PC-3 (cell line): ENCODE data around the gene PGA5. TPM values are rescaled to one million over a fixed set of nuclear protein-coding genes. Genes with fewer than 3 reads are reported as not detected.
A peak's percentile ranks its signal among the peaks of the same experiment; 100 is the strongest.

Experiments
- ATAC-seq: fragments of 200-7000 bp; cut with Tn5 transposase; 2 replicates; pipeline ENCODE4 v1.9.1; 2020; ENCODE audit warnings: mild to moderate bottlenecking, moderate library complexity
- BruUV-seq: library from RNA; stranded (reverse); fragments of 400-500 nt; replicated peaks from 2 replicates; lab custom pipeline; 2021; lab: Mats Ljungman, UMichigan
- CTCF ChIA-PET: fragments of 300-600 bp; sonication (Branson Sonifier 250); formaldehyde crosslinking; loops from one replicate; lab custom pipeline; 2022; ENCODE audit warnings: antibody characterized with exemption; lab: Charles Lee
- POLR2A ChIA-PET: fragments of 300-600 bp; sonication (Branson Sonifier 250); formaldehyde crosslinking; loops from one replicate; lab custom pipeline; 2022; ENCODE audit warnings: antibody characterized with exemption; ENCODE audit not compliant: unreplicated experiment; lab: Charles Lee
- DNase-seq: peaks from one replicate; pipeline ENCODE4 v3.0.0-alpha.2; 2015
- H2AFZ ChIP-seq: fragments of 300-600 bp; sonication (generic); 2 replicates; pipeline ENCODE4 v1.6.0; 2016; ENCODE audit warnings: antibody characterized with exemption, low read length
- H3F3A ChIP-seq: fragments of 300-600 bp; sonication (generic); one replicate; pipeline ENCODE4 v1.6.0; 2017; ENCODE audit warnings: antibody characterized with exemption, low read length, control low read depth, mild to moderate bottlenecking; ENCODE audit not compliant: unreplicated experiment
- H3K27ac ChIP-seq: fragments of 300-600 bp; sonication (generic); 2 replicates; pipeline ENCODE4 v1.5.1; 2016; ENCODE audit warnings: mild to moderate bottlenecking, low read length
- H3K27me3 ChIP-seq: fragments of 300-600 bp; sonication (generic); 2 replicates; pipeline ENCODE4 v1.6.1; 2016; ENCODE audit warnings: low read length, mixed read lengths
- H3K36me3 ChIP-seq: fragments of 300-600 bp; sonication (generic); 2 replicates; pipeline ENCODE4 v1.6.1; 2016; ENCODE audit warnings: low read depth, mixed run types, low read length, mixed read lengths
- H3K4me1 ChIP-seq: fragments of 300-600 bp; sonication (generic); 2 replicates; pipeline ENCODE4 v1.5.1; 2016; ENCODE audit warnings: low read length; ENCODE audit not compliant: insufficient read depth
- H3K4me2 ChIP-seq: fragments of 300-600 bp; sonication (generic); 2 replicates; pipeline ENCODE4 v1.6.0; 2016; ENCODE audit warnings: low read length
- H3K4me3 ChIP-seq: fragments of 300-600 bp; sonication (generic); 2 replicates; pipeline ENCODE4 v1.5.1; 2016; ENCODE audit warnings: mild to moderate bottlenecking, low read length, mixed read lengths
- H3K79me2 ChIP-seq: fragments of 300-600 bp; sonication (generic); 2 replicates; pipeline ENCODE4 v1.6.1; 2017; ENCODE audit warnings: low read length, mixed read lengths
- H3K9ac ChIP-seq: fragments of 300-600 bp; sonication (generic); 2 replicates; pipeline ENCODE4 v1.6.0; 2016; ENCODE audit warnings: mild to moderate bottlenecking, low read length
- H3K9me2 ChIP-seq: fragments of 300-600 bp; sonication (generic); replicated peaks from 2 replicates; pipeline ENCODE4 v1.6.1; 2016; ENCODE audit warnings: mixed run types, low read length, mixed read lengths
- H3K9me3 ChIP-seq: fragments of 300-600 bp; sonication (generic); 2 replicates; pipeline ENCODE4 v1.6.1; 2016; ENCODE audit warnings: low read length, mixed read lengths
- H4K20me1 ChIP-seq: fragments of 300-600 bp; sonication (generic); 2 replicates; pipeline ENCODE4 v1.6.1; 2016; ENCODE audit warnings: low read length, mixed read lengths
- EZH2 ChIP-seq: fragments of 300-600 bp; sonication (generic); IDR thresholded peaks from one replicate; pipeline ENCODE4 v1.6.1; 2017; ENCODE audit warnings: antibody characterized with exemption, mild to moderate bottlenecking, low read length; ENCODE audit not compliant: unreplicated experiment
- EZH2phosphoT487 ChIP-seq: fragments of 300-600 bp; sonication (generic); IDR thresholded peaks from 2 replicates; pipeline ENCODE4 v1.6.1; 2018; ENCODE audit warnings: mild to moderate bottlenecking, antibody characterized with exemption, low read length, borderline replicate concordance
- intact Hi-C: fragments of 100-400 bp; cut with micrococcal nuclease; formaldehyde crosslinking; loops from 2 replicates; pipeline ENCODE4 v1.9.0; 2023
- total RNA-seq: library from RNA; depleted of rRNA; stranded (reverse); fragments of >200 nt; gene quantifications from 2 replicates; pipeline ENCODE4 v1.2.3, GENCODE V29; 2014
- TF ChIP-seq, protein P1 (sequence below): fragments of 300-600 bp; sonication (generic); conservative IDR thresholded peaks from 2 replicates; pipeline ENCODE4 v1.5.1; 2017; ENCODE audit warnings: antibody characterized with exemption, low read depth, mild to moderate bottlenecking, low read length

The PGA5 gene
- total RNA-seq, 1 experiment from 2014 or later = not detected

DNA sequence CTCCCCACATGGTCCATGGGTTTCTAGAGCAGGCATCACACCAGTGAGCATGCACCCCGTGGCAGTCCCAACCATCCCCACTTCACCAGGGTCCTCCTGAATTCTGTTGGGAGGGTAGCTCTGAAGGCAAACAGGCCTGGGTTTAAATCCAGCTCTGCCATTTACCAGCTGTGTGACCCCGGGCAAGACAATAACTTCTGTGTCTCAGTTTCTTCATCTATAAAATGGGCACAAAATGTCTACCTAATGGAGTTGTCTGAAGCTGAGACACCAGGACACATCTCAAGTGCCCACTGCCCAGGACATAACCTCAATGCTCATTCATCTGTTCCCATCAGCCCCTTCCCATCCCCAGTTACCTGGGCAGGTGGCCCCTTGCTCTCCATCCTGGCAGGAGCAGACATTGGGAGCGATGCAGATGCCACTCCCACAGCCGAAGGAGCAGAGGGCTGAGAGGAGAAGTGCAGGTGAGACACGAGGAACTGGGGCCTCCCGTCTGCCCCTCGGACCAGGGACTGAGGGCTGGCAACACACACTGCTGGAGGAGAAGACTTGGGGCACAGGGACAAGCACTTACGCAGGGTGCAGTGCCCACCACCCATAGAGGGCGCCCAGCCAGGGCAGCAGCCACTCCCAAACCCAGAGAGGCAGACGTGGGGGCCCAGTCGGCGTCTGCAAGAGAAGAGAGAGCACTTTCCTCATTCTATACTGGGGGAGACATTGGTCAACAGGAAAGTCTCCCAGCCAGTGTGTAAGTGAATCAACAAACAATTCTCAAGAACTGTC lies 50.1 kb downstream of the PGA5 start:
- TF ChIP-seq EZH2phosphoT487 = no peak
- TF ChIP-seq, protein P1, sequence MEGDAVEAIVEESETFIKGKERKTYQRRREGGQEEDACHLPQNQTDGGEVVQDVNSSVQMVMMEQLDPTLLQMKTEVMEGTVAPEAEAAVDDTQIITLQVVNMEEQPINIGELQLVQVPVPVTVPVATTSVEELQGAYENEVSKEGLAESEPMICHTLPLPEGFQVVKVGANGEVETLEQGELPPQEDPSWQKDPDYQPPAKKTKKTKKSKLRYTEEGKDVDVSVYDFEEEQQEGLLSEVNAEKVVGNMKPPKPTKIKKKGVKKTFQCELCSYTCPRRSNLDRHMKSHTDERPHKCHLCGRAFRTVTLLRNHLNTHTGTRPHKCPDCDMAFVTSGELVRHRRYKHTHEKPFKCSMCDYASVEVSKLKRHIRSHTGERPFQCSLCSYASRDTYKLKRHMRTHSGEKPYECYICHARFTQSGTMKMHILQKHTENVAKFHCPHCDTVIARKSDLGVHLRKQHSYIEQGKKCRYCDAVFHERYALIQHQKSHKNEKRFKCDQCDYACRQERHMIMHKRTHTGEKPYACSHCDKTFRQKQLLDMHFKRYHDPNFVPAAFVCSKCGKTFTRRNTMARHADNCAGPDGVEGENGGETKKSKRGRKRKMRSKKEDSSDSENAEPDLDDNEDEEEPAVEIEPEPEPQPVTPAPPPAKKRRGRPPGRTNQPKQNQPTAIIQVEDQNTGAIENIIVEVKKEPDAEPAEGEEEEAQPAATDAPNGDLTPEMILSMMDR = peak; percentile 46
- Histone ChIP-seq H3K79me2 (no peaks in the 10 kb centered on the region), H2AFZ (no peak overlapping the region), H3K9ac (no peak overlapping the region), H3K9me2 (no peaks in the 10 kb centered on the region), H3K9me3 (no peaks in the 10 kb centered on the region), H3K4me3 (no peak overlapping the region), H3K4me1 (peaks cover 12% of the 10 kb centered on the region), H4K20me1 (no peaks in the 10 kb centered on the region), H3F3A (no peaks in the 10 kb centered on the region), H3K4me2 (no peak overlapping the region), H3K27ac (no peak overlapping the region), H3K36me3 (no peaks in the 10 kb centered on the region), H3K27me3 (peaks cover 12% of the 10 kb centered on the region)
- BruUV-seq = no TSS peak
- POLR2A ChIA-PET = no interaction called here
- CTCF ChIA-PET = no interaction called here
- DNase-seq (no peak), ATAC-seq (no peak)
- intact Hi-C loops = no loop called here

DNA sequence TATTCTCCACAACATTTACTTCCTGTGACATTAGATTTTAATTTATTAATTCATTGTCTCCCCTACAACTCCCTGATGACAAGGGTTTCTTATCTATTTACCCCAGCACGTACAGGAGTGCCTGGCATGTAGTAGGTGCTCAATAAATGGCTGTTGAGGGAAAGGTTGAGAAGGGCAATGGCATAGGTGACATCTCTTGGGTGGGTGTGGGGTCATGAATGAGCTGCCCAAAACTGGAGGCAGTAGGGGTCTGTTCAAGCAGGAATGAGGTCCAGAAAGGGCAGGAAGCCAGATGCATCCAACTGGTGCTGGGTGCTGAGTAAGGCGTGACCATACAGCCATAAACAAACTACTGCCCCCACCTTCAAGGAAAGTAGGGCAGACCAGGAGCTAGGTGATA lies 51.4 kb downstream of the PGA5 start:
- Histone ChIP-seq H3K9me3 (no peaks in the 10 kb centered on the region), H3K27ac (no peak overlapping the region), H3K9me2 (no peaks in the 10 kb centered on the region), H3K79me2 (no peaks in the 10 kb centered on the region), H2AFZ (no peak overlapping the region), H3K9ac (no peak overlapping the region), H4K20me1 (no peaks in the 10 kb centered on the region), H3F3A (no peaks in the 10 kb centered on the region), H3K4me3 (no peak overlapping the region), H3K27me3 (peaks cover 12% of the 10 kb centered on the region), H3K4me1 (peaks cover 12% of the 10 kb centered on the region), H3K36me3 (no peaks in the 10 kb centered on the region), H3K4me2 (no peak overlapping the region)
- DNase-seq = no peak
- no peak for TF ChIP-seq EZH2
- no peak for TF ChIP-seq EZH2phosphoT487
- TF ChIP-seq, protein P1 = no peak
- intact Hi-C loops = no loop called here
- ChIA-PET POLR2A (no interaction called here), CTCF (no interaction called here)
- BruUV-seq = no TSS peak
- ATAC-seq = no peak
